Stimulated activated CD8-positive, alpha-beta memory T cell treated with anti-CD3 and anti-CD28 coated beads, Interleukin-15, amount 100 ng/mL, for 48 hours (primary cell): Measurements from ENCODE around the gene HCFC1.
"Not testable (repeated sequence)": the region's sequence is repeated elsewhere in the genome, so short reads cannot be mapped to it uniquely, and the experiment has no call there.

Experiments
- DNase-seq, 2 donors: peaks; one replicate each; pipeline ENCODE4 v3.0.0-alpha.2; 2020; ENCODE audit warnings: low read depth in 2 of 2

The HCFC1 gene

DNA sequence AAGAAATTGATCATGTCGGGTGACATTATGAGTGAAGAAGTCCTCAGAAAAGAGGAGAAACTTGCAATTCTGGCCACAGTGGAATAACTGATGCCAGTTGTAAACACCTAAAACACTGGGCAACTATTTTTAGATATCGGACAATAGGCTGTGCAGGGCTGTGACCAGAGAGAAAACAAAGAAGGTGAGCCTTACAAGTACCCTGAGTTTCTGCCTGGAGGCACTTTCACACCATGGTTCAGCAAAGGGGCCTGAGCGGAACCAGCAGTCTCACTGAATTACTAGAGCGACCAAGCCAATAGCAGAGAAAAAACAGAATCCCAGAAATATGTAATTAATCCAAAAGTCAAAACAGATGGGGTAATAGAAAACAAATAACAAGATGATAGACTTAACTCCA is 36.9 kb upstream of the HCFC1 start:
- no peak for DNase-seq

DNA sequence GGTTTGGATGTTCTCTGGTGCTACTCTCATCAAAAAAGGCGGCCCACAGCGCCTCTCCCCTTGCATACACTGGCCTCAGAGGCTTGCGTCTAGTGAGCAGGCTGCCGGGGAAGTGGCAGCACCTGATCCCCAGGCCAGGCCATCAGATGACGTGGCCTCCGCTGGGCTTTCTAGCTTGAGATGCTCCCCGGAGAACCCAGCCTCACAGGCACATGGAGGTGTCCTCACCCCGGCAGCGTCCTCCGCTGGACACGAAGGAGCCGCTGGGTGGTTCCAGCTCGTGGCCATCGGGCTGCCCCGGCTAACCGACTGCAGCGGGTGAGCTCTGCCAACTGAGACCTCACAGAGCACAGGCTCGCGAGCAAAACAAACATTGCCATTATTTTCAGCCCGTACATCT is 35.3 kb upstream of the HCFC1 start:
- DNase-seq: no peak

DNA sequence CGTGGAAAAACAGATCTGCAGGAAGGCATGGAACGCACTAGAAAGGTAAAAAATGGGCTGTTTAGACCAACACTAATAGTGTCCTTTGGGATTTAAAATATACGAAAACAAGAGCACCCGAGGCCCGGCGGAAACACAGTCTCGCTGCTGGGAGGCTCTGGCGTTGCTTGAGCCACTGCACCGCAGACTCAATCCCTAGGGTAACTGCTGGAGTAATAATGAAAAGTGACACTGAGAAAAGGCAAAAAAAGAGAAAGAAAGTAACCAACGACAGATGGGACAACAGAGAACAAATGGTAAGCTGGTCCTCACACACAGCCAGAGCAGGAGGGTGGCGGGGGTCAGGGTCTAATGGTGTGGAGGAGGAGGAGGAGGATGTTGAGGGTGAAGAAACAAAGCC is 32.7 kb upstream of the HCFC1 start:
- no peak for DNase-seq

DNA sequence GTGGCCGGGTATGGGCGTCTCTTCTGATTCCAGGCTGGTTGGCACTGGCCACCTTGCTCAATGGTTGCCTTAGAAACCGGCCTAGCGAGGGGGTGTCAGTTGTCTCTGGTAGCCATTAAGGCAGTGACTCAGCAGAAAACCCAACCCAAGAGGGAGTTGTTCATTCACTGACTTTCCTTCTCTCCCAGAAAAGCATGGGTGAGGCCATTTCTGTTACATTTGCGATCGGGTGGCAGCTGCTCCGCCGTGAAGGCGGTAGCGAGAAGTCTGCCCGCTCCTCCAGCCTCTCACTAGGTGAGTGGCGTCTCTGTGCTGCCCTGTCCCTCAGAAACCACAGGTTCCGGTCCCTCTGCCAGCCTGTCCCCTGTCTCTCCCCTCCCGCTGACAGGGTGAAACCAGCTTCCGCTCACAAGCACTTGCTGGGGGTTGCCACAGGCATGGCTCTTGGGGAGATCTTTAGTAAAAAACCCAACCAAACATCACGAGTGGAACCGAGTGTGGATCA is 30.6 kb upstream of the HCFC1 start:
- DNase-seq: no peak

DNA sequence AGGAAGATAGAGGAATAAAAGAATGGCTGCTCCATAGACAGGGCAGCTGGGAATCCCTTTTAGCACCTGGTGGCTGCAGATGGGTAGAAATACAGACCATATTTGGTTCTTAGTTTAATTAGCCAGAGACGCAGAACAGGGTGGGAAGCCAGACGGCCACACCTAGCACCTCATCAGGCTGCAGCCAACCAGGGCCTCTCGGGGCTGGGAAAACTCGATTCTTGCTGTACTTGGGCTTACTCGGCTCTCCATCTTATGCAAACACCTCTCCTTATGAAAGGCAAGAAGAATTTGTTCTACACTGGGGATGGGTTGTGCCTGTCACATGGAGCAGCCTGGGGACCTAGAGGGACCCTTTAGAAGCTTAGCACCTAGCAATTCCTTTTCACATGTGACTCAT is 28.4 kb upstream of the HCFC1 start:
- DNase-seq: no peak

DNA sequence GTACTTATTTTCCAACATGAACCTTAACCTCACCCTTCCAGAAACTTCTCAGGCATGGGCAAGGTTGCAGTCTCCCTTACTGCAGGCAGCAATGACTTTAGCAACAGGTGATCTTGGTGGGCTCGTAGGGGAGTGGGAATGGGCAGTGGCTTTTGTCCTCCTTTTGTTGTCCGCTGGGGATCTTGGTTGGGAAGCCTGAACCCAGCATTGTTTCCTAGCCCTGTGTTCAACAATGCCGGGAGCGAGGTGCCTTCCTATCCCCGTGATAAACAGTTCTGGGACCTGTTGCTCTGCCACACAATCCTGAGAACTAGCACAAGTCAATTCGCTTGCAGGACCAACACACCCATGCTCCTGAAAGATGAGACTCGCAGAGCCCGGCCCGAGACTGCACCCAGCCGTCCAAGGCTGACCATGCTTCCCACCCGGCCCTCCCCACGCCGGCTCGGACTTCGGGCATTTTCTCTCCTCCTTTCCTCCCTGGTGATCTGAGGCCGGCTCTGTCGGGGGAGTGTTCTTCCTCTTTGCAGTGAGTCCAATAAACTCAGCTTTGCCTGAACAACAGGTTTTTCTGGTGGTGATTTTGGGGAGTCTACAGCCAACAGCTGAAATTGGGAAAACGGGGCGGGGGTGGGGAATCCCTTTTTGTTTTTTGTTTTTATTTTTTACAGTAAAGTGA is 27.9 kb upstream of the HCFC1 start:
- no peak for DNase-seq

DNA sequence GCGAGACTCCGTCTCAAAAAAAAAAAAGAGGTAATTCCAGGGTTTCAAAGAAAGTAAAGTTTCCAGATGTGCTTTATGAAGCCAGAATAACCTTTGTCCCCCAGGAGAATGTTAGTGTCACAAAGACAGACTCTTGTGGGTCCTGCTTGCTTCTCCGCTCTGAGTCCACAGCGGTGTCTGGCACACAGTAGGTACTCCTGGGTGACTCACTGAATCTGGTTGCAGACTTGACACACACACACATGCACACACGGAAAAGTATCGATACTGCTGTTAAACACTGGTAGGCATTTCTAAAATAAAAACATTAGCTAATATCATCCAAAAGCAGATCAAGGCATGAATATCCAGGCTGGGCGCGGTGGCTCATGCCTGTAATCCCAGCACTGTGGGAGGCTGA is 23.9 kb upstream of the HCFC1 start:
- no peak for DNase-seq

DNA sequence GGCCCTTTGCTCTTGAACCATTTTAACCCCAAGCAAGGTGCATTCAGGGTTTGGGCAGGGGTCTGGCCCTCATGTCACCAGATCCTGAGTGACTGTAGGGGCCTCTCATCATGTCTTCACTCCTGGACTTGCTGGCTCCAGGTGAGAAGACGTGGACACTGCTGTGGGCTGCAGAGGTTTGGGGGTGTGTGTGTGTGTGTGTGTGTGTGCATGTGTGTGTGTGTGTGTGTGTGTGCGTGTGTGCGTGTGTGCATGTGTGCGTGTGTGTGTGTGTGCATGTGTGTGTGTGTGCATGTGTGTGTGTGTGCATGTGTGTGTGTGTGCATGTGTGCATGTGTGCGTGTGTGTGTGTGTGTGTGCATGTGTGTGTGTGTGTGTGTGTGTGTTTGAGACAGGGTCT is 22.8 kb upstream of the HCFC1 start:
- DNase-seq: not testable (repeated sequence)

DNA sequence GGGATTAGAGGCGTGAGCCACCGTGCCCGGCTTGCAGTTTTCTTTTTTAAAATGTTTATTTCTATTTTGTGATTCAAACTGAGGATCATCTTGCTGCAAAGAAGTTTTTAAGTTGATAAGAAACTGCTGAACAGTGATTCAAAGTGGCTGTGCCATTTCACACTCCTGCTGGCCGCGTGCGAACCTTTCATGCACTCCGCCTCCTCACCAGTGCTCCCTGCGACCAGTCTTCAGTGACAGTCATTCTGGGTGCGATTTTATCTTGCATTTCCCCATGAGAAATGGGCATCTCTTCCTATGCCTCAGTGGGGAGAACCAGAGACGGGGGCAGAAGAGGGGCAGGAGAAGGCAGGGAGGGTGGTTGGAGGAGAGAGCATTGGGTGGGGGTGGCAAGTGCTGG is 22.4 kb upstream of the HCFC1 start:
- no peak for DNase-seq

DNA sequence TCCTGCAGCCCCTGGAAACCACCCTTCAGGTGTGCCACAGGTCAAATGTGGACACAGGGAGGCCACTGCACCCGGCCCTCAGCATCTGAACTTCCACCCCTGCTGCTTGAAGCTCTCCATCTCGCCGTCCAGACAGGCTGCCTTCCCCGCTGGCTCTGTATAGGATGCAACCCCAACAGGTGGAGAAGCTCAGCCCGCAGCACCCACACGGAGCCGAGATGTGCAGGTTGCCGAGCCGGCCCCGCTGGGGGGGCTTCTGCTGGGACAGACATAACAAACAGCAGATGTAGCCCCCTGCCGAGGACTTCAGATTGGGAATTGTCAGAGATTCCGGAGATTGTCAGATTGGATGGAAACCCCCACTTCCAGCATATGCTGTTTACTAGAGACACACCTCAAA is 21.5 kb upstream of the HCFC1 start:
- no peak for DNase-seq

DNA sequence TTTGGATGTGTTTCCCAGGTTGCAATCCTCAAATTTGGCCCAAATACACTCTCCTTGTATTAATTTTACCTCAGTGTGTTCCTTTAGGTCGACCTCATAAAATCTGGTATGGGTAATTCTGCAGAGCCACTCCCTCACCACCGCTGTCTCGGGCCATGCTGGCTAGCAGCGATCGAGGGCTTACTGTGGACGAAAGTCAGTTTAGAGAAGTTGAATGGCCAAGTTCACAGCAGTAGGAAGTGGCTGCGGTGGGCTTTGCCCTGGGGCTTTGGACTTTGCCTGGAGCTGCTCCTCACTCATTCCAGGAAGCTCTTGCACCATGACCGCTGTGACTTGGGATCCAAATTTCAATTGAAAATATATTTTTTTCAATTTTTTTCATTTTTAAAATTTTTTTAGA is 20.6 kb upstream of the HCFC1 start:
- DNase-seq: no peak

DNA sequence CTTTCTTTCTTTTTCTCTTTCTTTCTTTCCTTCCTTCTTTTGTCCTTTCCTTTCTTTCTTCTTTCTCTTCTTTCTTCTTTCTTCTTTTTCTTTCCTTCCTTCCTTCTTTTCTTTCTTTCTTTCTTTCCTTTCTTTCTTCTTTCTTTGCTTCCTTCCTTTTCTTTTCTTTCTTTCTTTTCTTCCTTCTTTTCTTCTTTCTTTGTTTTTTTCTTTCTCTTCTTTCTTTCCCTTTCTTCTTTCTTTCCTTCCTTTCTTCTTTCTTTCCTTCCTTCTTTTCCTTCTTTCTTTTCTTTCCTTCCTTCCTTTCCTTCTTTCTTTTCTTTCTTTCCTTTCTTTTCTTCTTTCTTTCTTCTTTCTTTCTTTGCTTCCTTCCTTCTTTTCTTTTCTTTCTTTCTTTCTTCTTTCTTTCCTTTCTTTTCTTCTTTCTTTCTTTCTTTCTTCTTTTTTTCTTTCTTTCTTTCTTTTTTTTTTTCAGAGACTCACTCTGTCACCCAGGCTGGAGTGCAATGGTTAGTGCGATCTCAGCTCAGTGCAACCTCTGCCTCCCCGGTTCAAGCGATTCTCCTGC is 19.5 kb upstream of the HCFC1 start:
- no peak for DNase-seq

DNA sequence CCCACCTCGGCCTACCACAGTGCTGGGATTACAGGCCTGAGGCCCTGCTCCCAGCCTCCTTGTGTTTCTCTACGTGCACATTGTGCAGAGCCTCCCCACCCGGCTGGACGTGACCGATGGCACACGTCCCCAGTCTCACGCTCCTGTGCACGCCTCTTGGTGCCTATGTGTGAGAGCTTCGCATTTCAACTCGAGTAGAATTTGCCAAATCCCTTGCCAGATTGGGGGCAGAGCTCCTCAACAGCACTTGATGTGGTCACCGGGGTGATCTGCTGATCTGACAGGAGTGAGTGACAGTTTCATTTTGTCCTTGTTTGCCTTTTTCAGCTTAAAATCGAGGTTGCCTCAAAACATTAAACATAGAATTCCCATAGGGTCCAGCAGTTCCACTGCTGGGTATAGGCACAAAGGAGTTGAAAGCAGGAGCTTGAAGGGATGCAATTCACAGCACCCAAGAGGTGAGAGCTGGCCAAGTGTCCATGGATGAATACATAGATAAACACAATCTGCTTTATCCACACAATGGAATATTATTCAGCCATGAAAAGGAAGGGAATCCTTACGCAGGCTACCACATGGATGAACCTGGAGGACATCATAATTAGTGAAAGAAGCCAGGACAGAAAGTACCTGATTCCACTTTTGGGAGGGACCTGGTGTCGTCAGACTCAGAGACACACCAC is 18.5 kb upstream of the HCFC1 start:
- DNase-seq: no peak

DNA sequence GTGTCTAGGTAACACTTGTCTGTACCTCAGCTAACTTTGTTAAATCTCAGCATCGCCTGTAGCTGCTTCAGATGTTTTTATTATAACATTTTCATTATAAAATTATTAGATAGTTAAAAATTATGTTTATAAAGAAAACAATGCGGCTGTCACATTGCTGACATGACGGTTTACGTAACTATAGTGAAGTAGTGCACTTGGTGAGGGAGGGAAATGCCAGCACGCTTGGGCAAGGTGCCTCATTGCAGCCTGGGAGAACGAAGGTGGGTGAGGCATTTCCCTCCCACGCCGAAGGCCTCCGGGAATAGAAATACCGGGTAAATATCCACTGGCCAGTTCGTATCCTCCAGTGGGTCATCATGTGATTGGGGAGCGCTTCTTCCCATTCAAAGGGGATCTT is 16.9 kb upstream of the HCFC1 start:
- no peak for DNase-seq

DNA sequence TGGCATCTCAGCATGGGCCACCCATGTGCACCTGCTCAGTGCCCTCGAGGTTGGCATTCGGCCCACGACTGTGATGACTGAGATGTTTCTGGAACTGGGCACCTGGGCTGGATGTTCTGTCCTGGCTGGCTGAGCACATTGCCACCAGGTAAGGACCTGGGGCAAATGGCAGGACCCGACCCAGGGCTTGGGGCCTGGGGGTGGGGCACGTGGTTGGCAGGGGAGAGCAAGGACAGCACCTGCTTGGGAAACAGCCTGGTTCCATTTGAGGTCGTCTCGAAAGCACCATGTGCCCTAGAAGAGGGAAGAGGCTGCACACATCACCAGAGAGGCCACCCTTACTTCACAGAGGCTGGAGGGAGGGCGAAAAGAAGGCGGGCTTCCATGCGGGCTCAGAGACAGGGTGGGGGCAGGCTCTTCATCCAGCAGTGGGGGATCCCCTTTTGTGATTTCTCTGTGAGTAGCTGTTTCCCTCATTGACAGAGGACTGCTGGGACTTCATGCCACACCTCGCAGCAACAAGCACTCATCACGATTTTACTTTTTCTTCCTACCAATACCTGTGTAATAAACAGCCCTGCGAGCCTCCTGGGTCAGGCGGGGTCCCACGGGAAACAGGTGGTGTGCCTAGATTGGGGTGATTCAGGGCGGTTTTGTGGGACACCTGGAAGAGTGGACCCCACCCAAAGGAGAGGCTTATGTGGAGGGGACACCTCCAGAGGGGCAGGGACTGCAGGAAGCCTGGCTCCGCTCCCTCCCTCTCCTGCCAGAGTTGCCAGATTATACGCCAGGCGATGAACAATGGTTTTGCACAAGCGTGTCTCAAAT is 12.9 kb upstream of the HCFC1 start:
- DNase-seq: no peak

DNA sequence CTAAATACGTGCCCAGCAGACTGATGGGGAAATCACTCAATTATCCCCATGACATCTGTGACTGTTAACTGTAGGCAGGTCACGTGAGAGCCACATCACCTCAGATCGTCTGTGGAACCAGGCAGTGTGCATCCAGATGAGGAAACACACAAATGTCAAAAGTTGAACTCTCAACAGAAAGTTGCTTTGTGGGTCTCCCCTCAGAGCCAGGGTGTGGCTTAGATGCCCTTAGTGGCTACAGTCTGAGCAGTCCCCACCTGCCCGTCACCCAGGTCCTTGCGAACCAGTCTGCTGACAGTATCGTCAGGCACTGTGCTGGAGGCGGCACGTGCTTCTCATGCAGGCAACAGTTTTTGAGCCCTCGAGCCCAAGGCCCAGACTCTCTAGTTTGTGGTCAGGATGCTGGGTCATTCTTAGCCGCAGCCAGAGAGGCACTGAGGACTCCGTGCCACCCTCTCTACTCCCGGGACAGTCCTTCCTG is 11.7 kb upstream of the HCFC1 start:
- DNase-seq: no peak

DNA sequence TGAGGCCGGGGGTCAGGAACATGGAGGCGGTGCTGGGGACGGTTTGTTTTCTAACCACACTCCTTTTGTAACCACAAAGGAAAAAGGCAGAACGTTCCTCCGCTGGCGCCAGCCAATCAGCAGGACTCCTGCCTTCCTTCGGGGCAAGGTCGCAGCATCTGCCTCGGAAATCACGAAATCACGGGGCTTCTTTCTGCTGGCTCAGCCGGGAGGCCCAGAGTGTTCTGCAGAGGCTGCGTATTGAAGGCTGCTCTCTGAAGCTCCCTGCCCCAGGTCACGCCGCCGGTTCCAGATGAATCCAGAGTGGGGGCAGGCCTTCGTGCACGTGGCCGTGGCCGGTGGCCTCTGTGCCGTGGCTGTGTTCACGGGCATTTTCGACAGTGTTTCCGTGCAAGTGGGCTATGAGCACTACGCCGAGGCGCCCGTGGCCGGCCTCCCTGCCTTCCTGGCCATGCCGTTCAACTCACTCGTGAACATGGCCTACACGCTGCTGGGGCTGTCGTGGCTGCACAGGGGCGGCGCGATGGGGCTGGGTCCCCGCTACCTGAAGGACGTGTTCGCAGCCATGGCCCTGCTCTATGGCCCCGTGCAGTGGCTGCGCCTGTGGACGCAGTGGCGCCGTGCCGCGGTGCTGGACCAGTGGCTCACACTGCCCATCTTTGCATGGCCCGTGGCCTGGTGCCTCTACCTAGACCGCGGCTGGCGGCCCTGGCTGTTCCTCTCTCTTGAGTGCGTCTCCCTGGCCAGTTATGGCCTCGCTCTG is 10.3 kb upstream of the HCFC1 start:
- DNase-seq: peak; percentile 59 to 66

DNA sequence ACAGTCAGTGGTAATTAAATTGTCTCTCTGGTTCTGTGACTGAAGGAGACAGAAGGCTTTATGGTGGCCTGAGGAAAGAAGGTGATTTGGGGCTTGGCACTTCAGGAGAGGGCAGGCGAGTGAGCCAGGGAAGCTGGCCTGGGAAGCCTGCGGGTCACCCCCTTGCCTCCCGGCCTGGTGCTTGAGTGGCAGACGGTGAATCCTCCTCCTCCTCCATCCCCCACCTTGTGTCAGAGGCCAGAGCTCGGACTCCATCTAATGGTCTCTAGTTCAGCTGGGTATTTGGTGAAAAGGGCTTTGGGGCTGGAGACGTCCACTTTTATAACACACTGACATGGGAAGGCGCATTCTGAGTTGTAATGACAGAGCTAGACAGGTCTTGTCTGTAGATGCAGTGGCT is 9.6 kb upstream of the HCFC1 start:
- no peak for DNase-seq

DNA sequence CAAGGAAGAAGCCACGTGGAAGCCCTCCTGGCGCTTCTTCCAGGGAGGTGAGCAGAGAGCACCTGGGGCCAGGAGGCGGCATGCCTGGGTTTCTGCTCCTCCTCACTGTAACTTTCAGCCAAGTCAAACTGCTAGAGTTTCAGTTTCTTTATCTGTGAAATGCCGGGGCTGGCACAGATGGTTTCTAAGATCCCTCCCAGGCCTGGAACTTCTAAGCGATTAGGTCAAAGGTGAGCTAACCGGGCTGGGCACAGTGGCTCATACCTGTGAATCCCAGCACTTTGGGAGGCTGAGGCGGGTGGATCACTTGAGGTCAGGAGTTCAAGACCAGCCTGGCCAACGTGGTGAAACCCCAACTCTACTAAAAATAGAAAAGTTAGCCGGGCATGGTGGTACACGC is 8.8 kb upstream of the HCFC1 start:
- not testable (repeated sequence) for DNase-seq

DNA sequence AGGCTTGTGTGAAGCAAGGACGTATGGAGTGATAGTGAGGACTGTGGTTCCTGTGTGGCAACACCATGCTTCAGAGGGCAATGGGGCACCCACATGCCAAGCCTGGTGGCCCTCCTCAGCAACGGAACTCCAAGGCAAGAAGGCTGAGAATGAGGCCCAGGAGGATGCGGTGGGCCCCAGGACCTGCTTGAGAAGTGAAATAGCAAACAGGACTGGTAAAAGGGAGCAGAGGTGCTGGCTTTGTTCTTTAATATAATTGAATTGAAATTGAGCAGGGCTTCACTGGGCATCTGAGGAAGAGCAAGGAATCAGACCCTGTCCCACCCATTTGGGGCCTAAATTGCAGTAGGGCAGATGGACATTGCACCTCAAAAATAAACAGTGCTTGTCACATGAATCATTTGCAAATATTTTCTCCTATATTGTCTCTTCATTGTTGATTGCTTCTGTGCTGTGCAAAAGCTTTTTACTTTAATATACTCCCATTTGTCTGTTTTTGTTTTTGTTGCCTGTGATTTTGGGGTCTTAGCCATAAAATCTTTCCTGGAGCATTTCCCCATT is 3.2 kb upstream of the HCFC1 start:
- no peak for DNase-seq
